Mesendoderm (in vitro differentiated cells): Measurements from ENCODE around the gene ATG101.

Source experiments
- DNase-seq: peaks from one replicate; pipeline ENCODE4 v3.0.0; 2013
- H2AK5ac ChIP-seq: 2 replicates; pipeline ENCODE4 v1.6.1; 2013; ENCODE audit warnings: low read length, inconsistent platforms
- H2BK120ac ChIP-seq: 2 replicates; pipeline ENCODE4 v1.6.1; 2013; ENCODE audit warnings: low read depth, mild to moderate bottlenecking, low read length, moderate library complexity, mixed read lengths
- H2BK15ac ChIP-seq: replicated peaks from 2 replicates; pipeline ENCODE4 v1.6.1; 2013; ENCODE audit warnings: low read depth, mild to moderate bottlenecking, moderate library complexity
- H2BK5ac ChIP-seq: 2 replicates; pipeline ENCODE4 v1.6.1; 2013; ENCODE audit warnings: low read length, inconsistent platforms
- H3K18ac ChIP-seq: 2 replicates; pipeline ENCODE4 v1.6.1; 2013; ENCODE audit warnings: mild to moderate bottlenecking, low read length, mixed read lengths
- H3K23ac ChIP-seq: one replicate; pipeline ENCODE4 v1.6.1; 2013; ENCODE audit warnings: low read length
- H3K27ac ChIP-seq: 2 replicates; pipeline ENCODE4 v1.5.1; 2013; ENCODE audit warnings: low read depth, mild to moderate bottlenecking, inconsistent platforms, low read length, moderate library complexity
- H3K27me3 ChIP-seq: 2 replicates; pipeline ENCODE4 v1.6.1; 2013; ENCODE audit warnings: low read length, control low read depth, mild to moderate bottlenecking, inconsistent platforms; ENCODE audit not compliant: insufficient read depth, poor library complexity
- H3K36me3 ChIP-seq: 2 replicates; pipeline ENCODE4 v1.6.1; 2013; ENCODE audit warnings: low read length, inconsistent platforms; ENCODE audit not compliant: control insufficient read depth, insufficient read depth
- H3K4ac ChIP-seq: one replicate; pipeline ENCODE4 v1.6.1; 2013; ENCODE audit warnings: low read depth, mild to moderate bottlenecking, low read length, moderate library complexity
- H3K4me1 ChIP-seq: 2 replicates; pipeline ENCODE4 v1.6.1; 2013; ENCODE audit warnings: low read depth, low read length, inconsistent platforms; ENCODE audit not compliant: control insufficient read depth
- H3K4me2 ChIP-seq: 2 replicates; pipeline ENCODE4 v1.6.1; 2013; ENCODE audit warnings: low read length
- H3K4me3 ChIP-seq: 2 replicates; pipeline ENCODE4 v1.5.1; 2013; ENCODE audit warnings: mild to moderate bottlenecking, low read length
- H3K56ac ChIP-seq: one replicate; pipeline ENCODE4 v1.6.1; 2013; ENCODE audit warnings: low read length
- H3K79me1 ChIP-seq: 2 replicates; pipeline ENCODE4 v1.6.1; 2013; ENCODE audit warnings: low read length, inconsistent platforms
- H3K79me2 ChIP-seq: 2 replicates; pipeline ENCODE4 v1.6.1; 2013; ENCODE audit warnings: mild to moderate bottlenecking, low read length; ENCODE audit not compliant: control insufficient read depth, insufficient read depth
- H3K9ac ChIP-seq: 2 replicates; pipeline ENCODE4 v1.6.1; 2013; ENCODE audit warnings: low read length, inconsistent platforms
- H4K5ac ChIP-seq: one replicate; pipeline ENCODE4 v1.6.1; 2013; ENCODE audit warnings: low read length
- H4K8ac ChIP-seq: one replicate; pipeline ENCODE4 v1.6.1; 2013; ENCODE audit warnings: low read depth, mild to moderate bottlenecking, control low read depth, low read length, moderate library complexity
- WGBS: extraction: QIAGEN DNeasy Blood & Tissue Kit; methylation state at CpG from one replicate; pipeline ENCODE4 v1.1.7; 2013; ENCODE audit warnings: low lambda C conversion rate, missing lambda C conversion rate; ENCODE audit not compliant: insufficient coverage; ENCODE audit errors: extremely low coverage; 5-methylcytosine and 5-hydroxymethylcytosine counted together

ATG101 gene

DNA sequence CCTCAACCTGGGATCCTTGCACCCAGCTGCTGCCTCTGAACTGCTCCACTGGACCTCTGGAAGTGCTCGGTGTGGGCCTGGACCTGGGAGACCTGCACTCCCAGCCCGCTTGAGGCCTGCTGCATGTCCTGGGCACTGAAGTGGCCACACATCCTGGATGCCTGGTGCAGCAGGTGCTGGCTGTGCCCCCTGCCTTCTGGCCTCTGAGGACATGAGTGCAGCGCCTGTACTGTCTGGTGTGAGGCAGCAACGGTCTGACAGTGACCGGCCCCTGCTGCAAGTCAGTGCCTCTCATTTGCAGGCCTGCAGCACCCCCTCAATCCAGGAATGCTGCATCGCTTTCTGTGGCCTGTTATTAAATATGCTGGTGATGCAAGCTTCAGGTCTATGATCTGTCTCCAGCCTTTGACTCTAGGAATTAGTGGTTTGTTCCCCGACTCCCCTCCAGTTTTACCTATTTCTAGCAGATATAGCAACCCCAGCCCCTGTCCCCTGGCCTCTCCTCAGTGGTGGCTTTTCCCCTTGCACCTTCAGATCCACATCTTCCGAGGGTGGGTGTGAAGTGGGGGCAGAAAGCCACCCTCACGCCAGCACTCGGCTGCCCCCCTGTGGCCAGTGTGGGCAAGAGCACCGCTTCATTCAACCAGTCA is 13.3 kb downstream of the ATG101 start:
- no peak overlapping the region for H3K4me3 ChIP-seq
- no peak overlapping the region for H2BK15ac ChIP-seq
- H4K5ac ChIP-seq = no peak overlapping the region
- no peak overlapping the region for H3K18ac ChIP-seq
- H3K23ac ChIP-seq = no peak overlapping the region
- H3K4me2 ChIP-seq = no peak overlapping the region
- no peak overlapping the region for H4K8ac ChIP-seq
- H3K36me3 ChIP-seq = peaks cover 3% of the 10 kb centered on the region
- no peak overlapping the region for H3K4ac ChIP-seq
- peaks cover 3% of the 10 kb centered on the region for H3K4me1 ChIP-seq
- H3K56ac ChIP-seq = no peak overlapping the region
- H3K79me2 ChIP-seq = no peaks in the 10 kb centered on the region
- no peaks in the 10 kb centered on the region for H3K79me1 ChIP-seq
- no peak overlapping the region for H3K27ac ChIP-seq
- no CpG with 5 or more reads among the region's 11 CpGs for WGBS
- H2BK5ac ChIP-seq = no peak overlapping the region
- no peak overlapping the region for H2BK120ac ChIP-seq
- no peak overlapping the region for H2AK5ac ChIP-seq
- H3K27me3 ChIP-seq = no peaks in the 10 kb centered on the region
- DNase-seq = peak; percentile 59
- H3K9ac ChIP-seq = no peak overlapping the region

DNA sequence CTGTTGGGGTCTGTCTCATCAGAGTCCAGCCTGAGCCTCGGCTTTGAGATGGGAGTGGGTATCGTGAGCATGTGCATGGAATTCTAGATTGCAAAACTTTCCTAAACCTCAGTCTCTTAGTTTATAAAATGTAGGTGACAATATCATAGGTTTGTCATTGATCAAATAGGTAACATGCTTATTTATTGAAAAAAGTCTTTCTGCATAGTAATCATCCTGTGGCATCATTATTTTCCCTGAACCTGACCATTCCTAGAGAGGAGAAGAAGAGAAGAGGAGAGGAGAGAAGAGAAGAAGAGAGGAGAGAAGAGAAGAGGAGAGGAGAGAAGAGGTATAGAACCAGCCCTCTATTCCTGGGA is 13.8 kb downstream of the ATG101 start:
- peaks cover 3% of the 10 kb centered on the region for H3K4me1 ChIP-seq
- no peak for DNase-seq
- H3K9ac ChIP-seq = no peak overlapping the region
- H3K36me3 ChIP-seq = peaks cover 3% of the 10 kb centered on the region
- no peak overlapping the region for H2BK15ac ChIP-seq
- no peak overlapping the region for H3K27ac ChIP-seq
- H3K56ac ChIP-seq = no peak overlapping the region
- H4K8ac ChIP-seq = no peak overlapping the region
- H3K4me3 ChIP-seq = no peak overlapping the region
- whole genome bisulfite sequencing = no CpG with 5 or more reads among the region's 2 CpGs
- no peak overlapping the region for H2AK5ac ChIP-seq
- no peaks in the 10 kb centered on the region for H3K79me2 ChIP-seq
- no peaks in the 10 kb centered on the region for H3K27me3 ChIP-seq
- H2BK5ac ChIP-seq = no peak overlapping the region
- no peak overlapping the region for H4K5ac ChIP-seq
- H2BK120ac ChIP-seq = no peak overlapping the region
- no peak overlapping the region for H3K18ac ChIP-seq
- no peak overlapping the region for H3K4me2 ChIP-seq
- H3K23ac ChIP-seq = no peak overlapping the region
- H3K4ac ChIP-seq = no peak overlapping the region
- no peaks in the 10 kb centered on the region for H3K79me1 ChIP-seq

DNA sequence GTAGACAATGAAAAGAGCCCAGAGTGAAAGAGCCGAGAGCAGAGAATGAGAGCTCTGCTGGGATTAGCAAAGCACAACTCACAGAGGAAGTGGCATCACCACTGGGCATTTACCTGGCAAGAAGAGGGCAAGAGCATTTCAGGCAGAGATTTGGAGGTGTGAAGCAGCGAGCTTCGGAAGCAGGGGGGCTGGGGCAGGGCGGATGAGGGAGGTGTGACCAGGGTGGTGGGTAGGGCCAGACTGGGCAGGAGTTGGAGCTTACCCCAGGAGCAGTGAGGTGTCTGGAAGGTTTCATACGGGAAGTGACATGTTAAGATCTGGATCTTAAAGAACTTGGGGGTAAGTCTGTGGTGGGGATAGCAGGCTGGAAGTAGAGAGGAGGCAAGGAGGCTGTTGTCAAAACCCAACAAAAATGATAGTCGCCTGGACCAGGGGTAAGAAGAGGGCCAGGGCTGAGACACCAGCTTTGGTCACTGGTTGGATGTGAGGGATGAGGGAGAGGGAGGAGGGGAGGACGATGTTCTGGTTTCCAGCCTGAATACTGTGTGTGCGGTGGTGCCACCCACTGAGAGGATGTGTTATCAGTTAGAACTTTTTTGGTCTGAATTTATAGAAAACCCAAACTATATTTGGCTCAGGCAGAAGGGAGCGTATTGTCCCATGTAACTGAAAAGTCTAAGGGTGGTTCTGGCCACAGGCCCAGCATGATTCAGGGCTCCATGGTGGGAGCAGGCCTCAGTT is 14.9 kb downstream of the ATG101 start:
- Histone ChIP-seq H3K56ac (no peak overlapping the region), H3K79me2 (no peaks in the 10 kb centered on the region), H2BK120ac (no peak overlapping the region), H3K18ac (no peak overlapping the region), H3K23ac (no peak overlapping the region), H3K27me3 (no peaks in the 10 kb centered on the region), H3K4ac (no peak overlapping the region), H3K27ac (no peak overlapping the region), H2BK15ac (no peak overlapping the region), H3K36me3 (no peaks in the 10 kb centered on the region), H3K9ac (no peak overlapping the region), H3K4me3 (no peak overlapping the region), H4K5ac (no peak overlapping the region), H3K79me1 (no peaks in the 10 kb centered on the region), H2AK5ac (no peak overlapping the region), H4K8ac (no peak overlapping the region), H2BK5ac (no peak overlapping the region), H3K4me2 (no peak overlapping the region), H3K4me1 (peaks cover 3% of the 10 kb centered on the region)
- DNase-seq = no peak
- WGBS = no CpG with 5 or more reads among the region's 9 CpGs

DNA sequence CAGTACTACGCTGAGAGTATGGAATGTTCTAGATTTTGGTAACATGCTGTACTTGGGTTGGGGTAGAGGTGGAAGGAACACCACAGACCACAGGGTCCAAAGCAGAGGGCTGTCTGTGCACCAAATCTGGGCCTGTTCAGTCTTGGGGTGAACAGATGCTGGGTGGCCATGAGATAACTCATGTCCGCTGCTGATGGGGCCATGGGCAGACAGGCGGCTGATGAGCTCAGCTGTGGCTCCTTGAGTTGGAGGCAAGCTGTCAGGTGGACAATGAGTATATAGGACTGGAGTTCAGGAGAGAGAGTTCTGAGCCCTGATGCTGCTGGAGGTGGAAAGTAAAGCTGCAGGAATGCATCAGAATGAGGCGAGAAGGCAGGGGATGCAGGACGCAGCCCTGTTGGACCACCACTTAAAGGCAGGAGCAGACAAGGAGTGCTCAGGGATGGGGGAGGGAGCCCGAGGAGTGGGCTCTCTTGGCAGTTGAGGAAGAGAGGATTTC is 16.0 kb downstream of the ATG101 start:
- H3K4me2 ChIP-seq = no peak overlapping the region
- H3K56ac ChIP-seq = no peak overlapping the region
- no peaks in the 10 kb centered on the region for H3K27me3 ChIP-seq
- H4K5ac ChIP-seq = no peak overlapping the region
- H3K4ac ChIP-seq = no peak overlapping the region
- H2BK15ac ChIP-seq = no peak overlapping the region
- H3K9ac ChIP-seq = no peak overlapping the region
- no peak for DNase-seq
- no peak overlapping the region for H2AK5ac ChIP-seq
- no peak overlapping the region for H3K4me3 ChIP-seq
- no CpG with 5 or more reads among the region's 6 CpGs for WGBS
- no peaks in the 10 kb centered on the region for H3K36me3 ChIP-seq
- H3K79me2 ChIP-seq = no peaks in the 10 kb centered on the region
- H4K8ac ChIP-seq = no peak overlapping the region
- H3K4me1 ChIP-seq = peaks cover 3% of the 10 kb centered on the region
- H3K27ac ChIP-seq = no peak overlapping the region
- H2BK5ac ChIP-seq = no peak overlapping the region
- H3K79me1 ChIP-seq = no peaks in the 10 kb centered on the region
- no peak overlapping the region for H2BK120ac ChIP-seq
- no peak overlapping the region for H3K23ac ChIP-seq
- H3K18ac ChIP-seq = no peak overlapping the region

GRCh38 chr12:52086366-52086765 is 16.6 kb downstream of the ATG101 start:
- Histone ChIP-seq H3K4me3 (no peak overlapping the region), H3K56ac (no peak overlapping the region), H3K27ac (no peak overlapping the region), H3K79me2 (no peaks in the 10 kb centered on the region), H3K4ac (no peak overlapping the region), H3K36me3 (no peaks in the 10 kb centered on the region), H4K8ac (no peak overlapping the region), H3K4me2 (no peak overlapping the region), H3K18ac (no peak overlapping the region), H2AK5ac (no peak overlapping the region), H3K27me3 (no peaks in the 10 kb centered on the region), H2BK120ac (no peak overlapping the region), H2BK15ac (no peak overlapping the region), H3K9ac (no peak overlapping the region), H3K79me1 (no peaks in the 10 kb centered on the region), H3K23ac (no peak overlapping the region), H4K5ac (no peak overlapping the region), H3K4me1 (peaks cover 3% of the 10 kb centered on the region), H2BK5ac (no peak overlapping the region)
- WGBS = no CpG with 5 or more reads among the region's 9 CpGs
- no peak for DNase-seq
